Subcutaneous abdominal adipose tissue (tissue), 5 donors: ENCODE data around the gene ZNF107.
"Not testable (repeated sequence)": the region's sequence is repeated elsewhere in the genome, so short reads cannot be mapped to it uniquely, and the experiment has no call there.

ENCODE experiments used
- H3K27ac ChIP-seq: one replicate; pipeline ENCODE4 v1.7.0; 2013; ENCODE audit warnings: low read depth, mild to moderate bottlenecking, inconsistent platforms, low read length, moderate library complexity
- H3K27me3 ChIP-seq, 5 donors: one replicate each; pipeline ENCODE4 v1.7.0; 2013; ENCODE audit warnings: low read length in 5 of 5, inconsistent platforms in 1 of 5; ENCODE audit not compliant: control insufficient read depth in 5 of 5, insufficient read depth in 4 of 5
- H3K36me3 ChIP-seq, 5 donors: one replicate each; pipeline ENCODE4 v1.7.0; 2013; ENCODE audit warnings: low read length in 5 of 5; ENCODE audit not compliant: control insufficient read depth in 5 of 5, insufficient read depth in 5 of 5
- H3K4me1 ChIP-seq, 5 donors: one replicate each; pipeline ENCODE4 v1.7.0; 2013; ENCODE audit warnings: low read length in 5 of 5, mild to moderate bottlenecking in 3 of 5, moderate library complexity in 1 of 5; ENCODE audit not compliant: control insufficient read depth in 5 of 5, insufficient read depth in 5 of 5
- H3K4me3 ChIP-seq, 5 donors: one replicate each; pipeline ENCODE4 v1.7.0; 2013; ENCODE audit warnings: low read length in 5 of 5, low read depth in 1 of 5
- H3K9ac ChIP-seq, 5 donors: one replicate each; pipeline ENCODE4 v1.7.0; 2013; ENCODE audit warnings: low read length in 5 of 5, mild to moderate bottlenecking in 4 of 5, moderate library complexity in 3 of 5
- H3K9me3 ChIP-seq, 5 donors: one replicate each; pipeline ENCODE4 v1.7.0; 2013; ENCODE audit warnings: low read length in 5 of 5; ENCODE audit not compliant: control insufficient read depth in 5 of 5
- donor health status: healthy.
- donor health status: healthy.
- donor health status: healthy.
- donor health status: healthy.
- donor health status: healthy.

Gene ZNF107

GRCh38 chr7:64642875-64643274 is 23.1 kb upstream of the ZNF107 start:
- Histone ChIP-seq H3K36me3 (no peaks in the 10 kb centered on the region), H3K9me3 (no peaks in the 10 kb centered on the region), H3K4me1 (no peaks in the 10 kb centered on the region), H3K27ac (no peak overlapping the region), H3K4me3 (no peak overlapping the region), H3K9ac (no peak overlapping the region), H3K27me3 (no peaks in the 10 kb centered on the region)

GRCh38 chr7:64643566-64643965 is 22.4 kb upstream of the ZNF107 start:
- Histone ChIP-seq H3K36me3 (no peaks in the 10 kb centered on the region), H3K27me3 (no peaks in the 10 kb centered on the region), H3K27ac (no peak overlapping the region), H3K9me3 (peaks cover 0 to 2% (median 0%) of the 10 kb centered on the region in 5 donors), H3K4me1 (no peaks in the 10 kb centered on the region), H3K9ac (no peak overlapping the region), H3K4me3 (no peak overlapping the region)

- no peak overlapping the region for H3K4me3 ChIP-seq
- H3K4me1 ChIP-seq, result no peaks in the 10 kb centered on the region
These were observed 14.7 kb upstream of the ZNF107 start for GRCh38 chr7:64651203-64651602.

GRCh38 chr7:64651632-64652165 is 14.2 kb upstream of the ZNF107 start:
- no peak overlapping the region for H3K27ac ChIP-seq
- no peaks in the 10 kb centered on the region for H3K4me1 ChIP-seq
- H3K27me3 ChIP-seq, result no peaks in the 10 kb centered on the region
- H3K36me3 ChIP-seq, result no peaks in the 10 kb centered on the region
- H3K4me3 ChIP-seq, result no peak overlapping the region
- peaks cover 0 to 6% (median 0%) of the 10 kb centered on the region in 5 donors for H3K9me3 ChIP-seq
- no peak overlapping the region for H3K9ac ChIP-seq

More at GRCh38 chr7:64651203-64651602, 14.7 kb upstream of the ZNF107 start:
- H3K27ac ChIP-seq, result no peak overlapping the region
- H3K9me3 ChIP-seq, result peaks cover 0 to 6% (median 0%) of the 10 kb centered on the region in 5 donors
- H3K36me3 ChIP-seq, result no peaks in the 10 kb centered on the region
- no peaks in the 10 kb centered on the region for H3K27me3 ChIP-seq
- no peak overlapping the region for H3K9ac ChIP-seq

- no peaks in the 10 kb centered on the region for H3K36me3 ChIP-seq
- no peaks in the 10 kb centered on the region for H3K27me3 ChIP-seq
- no peak overlapping the region for H3K9ac ChIP-seq
- H3K9me3 ChIP-seq, result peaks cover 0 to 3% (median 0%) of the 10 kb centered on the region in 5 donors
- H3K27ac ChIP-seq, result no peak overlapping the region
- H3K4me3 ChIP-seq, result no peak overlapping the region
- no peaks in the 10 kb centered on the region for H3K4me1 ChIP-seq
These were observed 12.1 kb upstream of the ZNF107 start for GRCh38 chr7:64653721-64654401.

- H3K27ac ChIP-seq, result no peak overlapping the region
- H3K4me1 ChIP-seq, result no peaks in the 10 kb centered on the region
These were observed 11.0 kb upstream of the ZNF107 start for GRCh38 chr7:64654796-64655548.

GRCh38 chr7:64655811-64656210 is 10.1 kb upstream of the ZNF107 start:
- Histone ChIP-seq H3K9me3 (peaks cover 0 to 3% (median 0%) of the 10 kb centered on the region in 5 donors), H3K36me3 (no peaks in the 10 kb centered on the region), H3K27ac (no peak overlapping the region), H3K4me1 (no peaks in the 10 kb centered on the region), H3K4me3 (no peak overlapping the region), H3K9ac (no peak overlapping the region), H3K27me3 (no peaks in the 10 kb centered on the region)

More at GRCh38 chr7:64654796-64655548, 11.0 kb upstream of the ZNF107 start:
- Histone ChIP-seq H3K9me3 (peaks cover 0 to 3% (median 0%) of the 10 kb centered on the region in 5 donors), H3K4me3 (no peak overlapping the region), H3K9ac (no peak overlapping the region), H3K36me3 (no peaks in the 10 kb centered on the region), H3K27me3 (no peaks in the 10 kb centered on the region)

- Histone ChIP-seq H3K36me3 (no peaks in the 10 kb centered on the region), H3K27me3 (no peaks in the 10 kb centered on the region), H3K27ac (no peak overlapping the region), H3K4me1 (no peaks in the 10 kb centered on the region), H3K9ac (no peak overlapping the region), H3K9me3 (peaks cover 0 to 3% (median 0%) of the 10 kb centered on the region in 5 donors), H3K4me3 (no peak overlapping the region)
These were observed 9.4 kb upstream of the ZNF107 start for GRCh38 chr7:64656489-64656888.

GRCh38 chr7:64662091-64662490 is 3.8 kb upstream of the ZNF107 start:
- H3K4me3 ChIP-seq, result not testable (repeated sequence)

GRCh38 chr7:64666663-64667050 is 724 bp downstream of the ZNF107 start:
- no peaks in the 10 kb centered on the region for H3K27me3 ChIP-seq
- H3K27ac ChIP-seq, result peak overlapping the region; percentile 60
- peaks cover 0 to 16% (median 8%) of the 10 kb centered on the region in 5 donors for H3K4me1 ChIP-seq
- no peaks in the 10 kb centered on the region for H3K9me3 ChIP-seq
- peaks cover 0 to 7% (median 6%) of the 10 kb centered on the region in 5 donors for H3K36me3 ChIP-seq
- peak overlapping the region; percentile 35 to 96 (median 90) for H3K4me3 ChIP-seq
- peak overlapping the region; percentile 59 to 87 (median 71) for H3K9ac ChIP-seq

More at GRCh38 chr7:64662091-64662490, 3.8 kb upstream of the ZNF107 start:
- not testable (repeated sequence) for H3K9ac ChIP-seq, H3K9me3 ChIP-seq, H3K36me3 ChIP-seq, H3K27me3 ChIP-seq, H3K27ac ChIP-seq
- H3K4me1 ChIP-seq, result peaks cover 0 to 12% (median 8%) of the 10 kb centered on the region in 5 donors
